Liver (tissue), 9 donors: ENCODE results near the gene MAPK4. TPM values are rescaled to one million over a fixed set of nuclear protein-coding genes. Genes with fewer than 3 reads are reported as not detected.
"Not testable (repeated sequence)": the region's sequence is repeated elsewhere in the genome, so short reads cannot be mapped to it uniquely, and the experiment has no call there.

ENCODE experiments used
- DNase-seq: peaks from one replicate; pipeline ENCODE4 v3.0.0-alpha.2; 2017; ENCODE audit warnings: low spot score
- H3K27ac ChIP-seq, 2 donors: one replicate each; pipeline ENCODE4 v1.7.0; 2013; ENCODE audit warnings: inconsistent platforms in 2 of 2, low read length in 2 of 2, control low read depth in 1 of 2, low read depth in 1 of 2, mild to moderate bottlenecking in 1 of 2
- H3K27me3 ChIP-seq, 4 donors: one replicate each; pipeline versions ENCODE4 v1.6.1 to v1.7.0; 2013; ENCODE audit warnings: low read length in 3 of 4, inconsistent platforms in 1 of 4, mild to moderate bottlenecking in 1 of 4, moderate library complexity in 1 of 4; ENCODE audit not compliant: control insufficient read depth in 4 of 4, insufficient read depth in 4 of 4
- H3K36me3 ChIP-seq, 4 donors: one replicate each; pipeline versions ENCODE4 v1.6.1 to v1.7.0; 2013; ENCODE audit warnings: low read length in 3 of 4, mild to moderate bottlenecking in 3 of 4, low read depth in 1 of 4, moderate library complexity in 1 of 4; ENCODE audit not compliant: control insufficient read depth in 4 of 4, insufficient read depth in 3 of 4
- H3K4me1 ChIP-seq, 4 donors: one replicate each; pipeline versions ENCODE4 v1.6.1 to v1.7.0; 2013; ENCODE audit warnings: low read length in 3 of 4, mild to moderate bottlenecking in 3 of 4, moderate library complexity in 1 of 4; ENCODE audit not compliant: control insufficient read depth in 4 of 4, insufficient read depth in 4 of 4
- H3K4me3 ChIP-seq, 3 donors: one replicate each; pipeline versions ENCODE4 v1.6.1 to v1.7.0; 2013; ENCODE audit warnings: low read length in 3 of 3, control low read depth in 1 of 3, low read depth in 1 of 3, mild to moderate bottlenecking in 1 of 3
- H3K9ac ChIP-seq, 2 donors: one replicate each; pipeline ENCODE4 v1.7.0; 2013; ENCODE audit warnings: low read length in 2 of 2, mild to moderate bottlenecking in 2 of 2, moderate library complexity in 2 of 2, control low read depth in 1 of 2, low read depth in 1 of 2
- H3K9me3 ChIP-seq, 4 donors: one replicate each; pipeline versions ENCODE4 v1.6.1 to v1.7.0; 2013; ENCODE audit warnings: low read length in 3 of 4; ENCODE audit not compliant: control insufficient read depth in 4 of 4
- ATF3 ChIP-seq: IDR thresholded peaks from 2 replicates; pipeline ENCODE4 v1.6.1; 2016; ENCODE audit warnings: antibody characterized with exemption
- CTCF ChIP-seq: fragments of 150-350 bp; IDR thresholded peaks from 2 replicates; pipeline ENCODE4 v1.5.1; 2017; ENCODE audit warnings: improper control_type of control experiment, low read depth, low read length; ENCODE audit not compliant: missing input control
- EGR1 ChIP-seq, 2 donors: IDR thresholded peaks; 2 replicates each; pipeline ENCODE4 v1.6.1; 2016 to 2018; ENCODE audit warnings: antibody characterized with exemption in 2 of 2, low read depth in 2 of 2
- FOXA2 ChIP-seq: IDR thresholded peaks from 2 replicates; pipeline ENCODE4 v1.6.1; 2016; ENCODE audit warnings: antibody characterized with exemption
- JUND ChIP-seq, 2 donors: IDR thresholded peaks; 2 replicates each; pipeline ENCODE4 v1.6.1; 2016; ENCODE audit warnings: antibody characterized with exemption in 2 of 2
- MAX ChIP-seq: IDR thresholded peaks from 2 replicates; pipeline ENCODE4 v1.6.1; 2016; ENCODE audit warnings: antibody characterized with exemption
- RAD21 ChIP-seq, 2 donors: IDR thresholded peaks; 2 replicates each; pipeline ENCODE4 v1.6.1; 2016; ENCODE audit warnings: antibody characterized with exemption in 2 of 2, mild to moderate bottlenecking in 2 of 2
- SP1 ChIP-seq: IDR thresholded peaks from 2 replicates; pipeline ENCODE4 v1.6.1; 2018; ENCODE audit warnings: antibody characterized with exemption, mild to moderate bottlenecking
- WGBS: extraction: QIAGEN DNeasy Blood & Tissue Kit; methylation state at CpG from one replicate; pipeline ENCODE4 v1.1.7; 2013; 5-methylcytosine and 5-hydroxymethylcytosine counted together
- polyA plus RNA-seq, 2 donors: library from polyadenylated mRNA; stranded (reverse) in 1 of 2; unstranded in 1 of 2; fragments of 200-250 nt in 1 of 2; fragments of >200 nt in 1 of 2; fragmentation: Nextera tagmentation in 1 of 2; extraction: Ambion mirVana in 1 of 2; gene quantifications; one replicate each; pipeline versions ENCODE4 v1.2.1 to v1.2.3, GENCODE V29; 2013 to 2015
- total RNA-seq, 2 donors: library from RNA; depleted of rRNA; stranded (reverse); fragments of >200 nt; gene quantifications; one replicate each; pipeline ENCODE4 v1.2.3, GENCODE V29; 2014
- donor health status: healthy.
- donor health status: healthy.
- donor health status: healthy.
- donor health status: healthy.
- donor health status: healthy.

The MAPK4 gene
- total and polyA plus RNA-seq, 4 donors, result under 0.01 to 4.9 (median 1.5) TPM

- TF ChIP-seq MAX (no peak), EGR1 (IDR thresholded peaks at IDR 0.05; ENCODE audit: low read depth in 2 of 2) (no peak), RAD21 (IDR thresholded peaks at IDR 0.05) (no peak), JUND (IDR thresholded peaks at IDR 0.05) (no peak), SP1 (no peak), FOXA2 (no peak)
- H3K9ac ChIP-seq, result no peak overlapping the region
- H3K9me3 ChIP-seq, result no peaks in the 10 kb centered on the region
- H3K36me3 ChIP-seq, result no peaks in the 10 kb centered on the region
- no peak overlapping the region for H3K27ac ChIP-seq
- no peak overlapping the region for H3K4me3 ChIP-seq
- no peaks in the 10 kb centered on the region for H3K4me1 ChIP-seq
- H3K27me3 ChIP-seq, result no peaks in the 10 kb centered on the region
- no peak for DNase-seq
Observed at GRCh38 chr18:50569930-50570329, 10.0 kb downstream of the MAPK4 start.

GRCh38 chr18:50571606-50572005 is 11.7 kb downstream of the MAPK4 start:
- TF ChIP-seq ATF3, result no peak
- WGBS, result 78% methylated on average over 2 of the region's 2 CpGs
- no peak overlapping the region for H3K4me3 ChIP-seq
- DNase-seq, result no peak
- no peak overlapping the region for H3K9ac ChIP-seq
- no peak overlapping the region for H3K27ac ChIP-seq
- H3K36me3 ChIP-seq, result no peaks in the 10 kb centered on the region
- no peaks in the 10 kb centered on the region for H3K9me3 ChIP-seq
- H3K27me3 ChIP-seq, result no peaks in the 10 kb centered on the region
- H3K4me1 ChIP-seq, result no peaks in the 10 kb centered on the region

- H3K4me3 ChIP-seq, H3K4me1 ChIP-seq, H3K9ac ChIP-seq, H3K27ac ChIP-seq, DNase-seq, H3K9me3 ChIP-seq, H3K36me3 ChIP-seq, H3K27me3 ChIP-seq: not testable (repeated sequence)
- 91% methylated on average over 3 of the region's 3 CpGs for WGBS
Observed at GRCh38 chr18:50573196-50573595, 13.3 kb downstream of the MAPK4 start.

GRCh38 chr18:50573679-50574078 is 13.8 kb downstream of the MAPK4 start:
- Histone ChIP-seq H3K27me3 (no peaks in the 10 kb centered on the region), H3K27ac (no peak overlapping the region), H3K4me1 (no peaks in the 10 kb centered on the region), H3K9ac (no peak overlapping the region), H3K4me3 (no peak overlapping the region), H3K9me3 (no peaks in the 10 kb centered on the region), H3K36me3 (no peaks in the 10 kb centered on the region)
- no peak for DNase-seq
- 74% methylated on average over 3 of the region's 3 CpGs for WGBS
- TF ChIP-seq CTCF (peak; percentile 3), MAX (no peak), ATF3 (no peak), EGR1 (IDR thresholded peaks at IDR 0.05; ENCODE audit: low read depth in 2 of 2) (no peak)
